HL-60 (cell line): ENCODE measurements around the gene PCA3.

Source experiments
- DNase-seq, 2 experiments: peaks; one replicate each; pipeline ENCODE4 v3.0.0-alpha.2; 2010 to 2020; ENCODE audit warnings: low read depth in 1 of 2, low spot score in 1 of 2
- H3K27ac ChIP-seq: fragments of 250-450 bp; sonication (Bioruptor Pico); replicated peaks from 2 replicates; pipeline ENCODE4 v1.5.1; 2020; ENCODE audit warnings: mild to moderate bottlenecking, moderate library complexity
- H3K27me3 ChIP-seq: fragments of 250-450 bp; sonication (Bioruptor Pico); 2 replicates; pipeline ENCODE4 v1.5.1; 2021; ENCODE audit warnings: mild to moderate bottlenecking, moderate library complexity; ENCODE audit not compliant: insufficient read depth, poor library complexity, severe bottlenecking
- H3K4me3 ChIP-seq: replicated peaks from 2 replicates; pipeline ENCODE4 v1.5.1; 2011; ENCODE audit warnings: mild to moderate bottlenecking, control low read depth, low read length; ENCODE audit not compliant: insufficient read depth
- GABPA ChIP-seq: IDR thresholded peaks from 2 replicates; pipeline ENCODE4 v1.6.1; 2012; ENCODE audit warnings: low read depth
- POLR2AphosphoS5 ChIP-seq: IDR thresholded peaks from 2 replicates; pipeline ENCODE4 v1.6.1; 2012; ENCODE audit warnings: low read depth
- SPI1 ChIP-seq: IDR thresholded peaks from 2 replicates; pipeline ENCODE4 v1.6.1; 2012; ENCODE audit warnings: low read depth, mild to moderate bottlenecking, borderline replicate concordance
- TF ChIP-seq, protein P1 (sequence below): IDR thresholded peaks from 2 replicates; pipeline ENCODE4 v1.6.1; 2012; ENCODE audit warnings: low read depth; ENCODE audit not compliant: insufficient replicate concordance
- TF ChIP-seq, protein P2 (sequence below): IDR thresholded peaks from one replicate; pipeline ENCODE4 v1.5.1; 2011; ENCODE audit warnings: low read length, control low read depth, inconsistent platforms; ENCODE audit not compliant: insufficient read depth

Gene PCA3

DNA sequence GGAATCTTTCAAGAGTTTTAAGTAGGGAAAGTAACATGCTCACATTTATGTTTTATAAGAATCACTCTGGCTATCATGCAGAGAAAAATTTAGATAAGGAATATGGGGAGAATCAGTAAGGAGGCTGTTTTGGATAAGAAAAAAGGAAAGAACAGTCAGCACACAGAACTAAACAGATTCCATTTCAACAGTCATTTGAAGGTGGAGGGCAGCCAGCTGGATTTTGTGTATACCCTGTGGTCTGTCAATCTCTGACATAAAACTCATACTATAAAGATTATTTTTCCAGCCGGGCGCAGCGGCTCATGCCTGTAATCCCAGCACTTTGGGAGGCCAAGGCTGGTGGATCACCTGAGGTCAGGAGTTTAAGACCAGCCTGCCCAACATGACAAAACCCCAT lies 64.2 kb downstream of the PCA3 start:
- TF ChIP-seq SPI1 (no peak), POLR2AphosphoS5 (no peak), GABPA (no peak)
- TF ChIP-seq, protein P1, sequence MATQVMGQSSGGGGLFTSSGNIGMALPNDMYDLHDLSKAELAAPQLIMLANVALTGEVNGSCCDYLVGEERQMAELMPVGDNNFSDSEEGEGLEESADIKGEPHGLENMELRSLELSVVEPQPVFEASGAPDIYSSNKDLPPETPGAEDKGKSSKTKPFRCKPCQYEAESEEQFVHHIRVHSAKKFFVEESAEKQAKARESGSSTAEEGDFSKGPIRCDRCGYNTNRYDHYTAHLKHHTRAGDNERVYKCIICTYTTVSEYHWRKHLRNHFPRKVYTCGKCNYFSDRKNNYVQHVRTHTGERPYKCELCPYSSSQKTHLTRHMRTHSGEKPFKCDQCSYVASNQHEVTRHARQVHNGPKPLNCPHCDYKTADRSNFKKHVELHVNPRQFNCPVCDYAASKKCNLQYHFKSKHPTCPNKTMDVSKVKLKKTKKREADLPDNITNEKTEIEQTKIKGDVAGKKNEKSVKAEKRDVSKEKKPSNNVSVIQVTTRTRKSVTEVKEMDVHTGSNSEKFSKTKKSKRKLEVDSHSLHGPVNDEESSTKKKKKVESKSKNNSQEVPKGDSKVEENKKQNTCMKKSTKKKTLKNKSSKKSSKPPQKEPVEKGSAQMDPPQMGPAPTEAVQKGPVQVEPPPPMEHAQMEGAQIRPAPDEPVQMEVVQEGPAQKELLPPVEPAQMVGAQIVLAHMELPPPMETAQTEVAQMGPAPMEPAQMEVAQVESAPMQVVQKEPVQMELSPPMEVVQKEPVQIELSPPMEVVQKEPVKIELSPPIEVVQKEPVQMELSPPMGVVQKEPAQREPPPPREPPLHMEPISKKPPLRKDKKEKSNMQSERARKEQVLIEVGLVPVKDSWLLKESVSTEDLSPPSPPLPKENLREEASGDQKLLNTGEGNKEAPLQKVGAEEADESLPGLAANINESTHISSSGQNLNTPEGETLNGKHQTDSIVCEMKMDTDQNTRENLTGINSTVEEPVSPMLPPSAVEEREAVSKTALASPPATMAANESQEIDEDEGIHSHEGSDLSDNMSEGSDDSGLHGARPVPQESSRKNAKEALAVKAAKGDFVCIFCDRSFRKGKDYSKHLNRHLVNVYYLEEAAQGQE = no peak
- TF ChIP-seq, protein P2, sequence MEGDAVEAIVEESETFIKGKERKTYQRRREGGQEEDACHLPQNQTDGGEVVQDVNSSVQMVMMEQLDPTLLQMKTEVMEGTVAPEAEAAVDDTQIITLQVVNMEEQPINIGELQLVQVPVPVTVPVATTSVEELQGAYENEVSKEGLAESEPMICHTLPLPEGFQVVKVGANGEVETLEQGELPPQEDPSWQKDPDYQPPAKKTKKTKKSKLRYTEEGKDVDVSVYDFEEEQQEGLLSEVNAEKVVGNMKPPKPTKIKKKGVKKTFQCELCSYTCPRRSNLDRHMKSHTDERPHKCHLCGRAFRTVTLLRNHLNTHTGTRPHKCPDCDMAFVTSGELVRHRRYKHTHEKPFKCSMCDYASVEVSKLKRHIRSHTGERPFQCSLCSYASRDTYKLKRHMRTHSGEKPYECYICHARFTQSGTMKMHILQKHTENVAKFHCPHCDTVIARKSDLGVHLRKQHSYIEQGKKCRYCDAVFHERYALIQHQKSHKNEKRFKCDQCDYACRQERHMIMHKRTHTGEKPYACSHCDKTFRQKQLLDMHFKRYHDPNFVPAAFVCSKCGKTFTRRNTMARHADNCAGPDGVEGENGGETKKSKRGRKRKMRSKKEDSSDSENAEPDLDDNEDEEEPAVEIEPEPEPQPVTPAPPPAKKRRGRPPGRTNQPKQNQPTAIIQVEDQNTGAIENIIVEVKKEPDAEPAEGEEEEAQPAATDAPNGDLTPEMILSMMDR = no peak
- Histone ChIP-seq H3K27ac (no peak overlapping the region), H3K4me3 (no peak overlapping the region)

DNA sequence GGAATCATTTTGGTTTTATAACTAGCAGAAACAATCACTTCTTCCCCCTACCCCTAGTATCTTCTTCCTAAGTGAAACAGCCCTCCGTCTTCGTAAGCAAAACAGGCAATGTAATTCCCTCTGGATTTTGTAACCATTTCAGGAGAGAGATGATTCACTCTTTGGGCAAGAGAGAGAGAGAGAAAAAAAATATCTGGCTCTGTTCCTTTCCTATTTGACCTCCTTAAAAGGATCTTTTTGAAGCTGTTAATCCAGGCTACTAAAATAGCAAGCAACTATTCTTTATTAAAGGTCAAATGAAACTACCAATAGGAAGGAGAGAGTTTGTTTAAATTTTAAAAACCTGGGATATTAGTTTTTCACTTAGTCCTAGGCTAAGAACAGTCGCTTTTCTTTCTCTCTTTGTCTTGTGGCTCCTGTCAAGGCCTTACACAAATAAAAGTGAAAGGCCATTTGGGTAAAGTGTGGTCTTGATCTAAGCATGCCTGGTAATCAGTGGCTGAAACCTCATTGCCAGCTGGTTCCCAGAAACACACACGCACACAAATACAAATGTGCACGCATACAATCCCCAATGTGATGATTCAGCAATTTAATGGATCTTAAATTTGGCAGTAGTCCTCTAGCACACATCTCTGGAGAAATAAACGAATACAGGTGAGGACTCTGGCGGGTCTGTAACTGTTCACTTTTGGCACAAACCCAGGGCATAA lies 71.5 kb downstream of the PCA3 start:
- DNase-seq = no peak

More for the DNA sequence above, 64.2 kb downstream of the PCA3 start:
- no peak for DNase-seq
- H3K27me3 ChIP-seq = no peaks in the 10 kb centered on the region

More for the DNA sequence above, 71.5 kb downstream of the PCA3 start:
- Histone ChIP-seq H3K27ac (no peak overlapping the region), H3K4me3 (no peak overlapping the region), H3K27me3 (no peaks in the 10 kb centered on the region)
- TF ChIP-seq, protein P1 = no peak
- no peak for TF ChIP-seq POLR2AphosphoS5
- no peak for TF ChIP-seq SPI1
- TF ChIP-seq, protein P2 = no peak
- TF ChIP-seq GABPA = no peak
